Measurements from ENCODE around the gene BRD3OS. TPM values are rescaled to one million over a fixed set of nuclear protein-coding genes. Genes with fewer than 3 reads are reported as not detected.

BRD3OS gene
- total and polyA plus RNA-seq, 10 of the 15 experiments (the other 5 are each of a cell fraction or from before 2014, with no cell fraction given): 2.1 to 13.7 (median 10.7) TPM

- WGBS (ENCODE audit: insufficient coverage, insufficient replicate concordance, low lambda C conversion rate, missing lambda C conversion rate): 49% methylated on average over 37 of the region's 37 CpGs
- H3K27me3 ChIP-seq (replicated peaks in 1 of 2; ENCODE audit: control insufficient read depth in 2 of 2, insufficient read depth in 2 of 2, low read length in 1 of 2): no peaks in the 10 kb centered on the region
- SMC1A ChIA-PET (ENCODE audit: uncharacterized antibody, unreplicated experiment): interaction anchor here (0.8 to 1.7 kb wide), 2 partner anchors 11 to 33 kb away, joined by 3 to 6 read pairs; no protein-coding TSS in a partner anchor
- FAIRE-seq: no peak
- peaks cover 18% of the 10 kb centered on the region for H3K4me1 ChIP-seq (ENCODE audit: control insufficient read depth, insufficient read depth, low read length)
- POLR2A ChIA-PET: interaction anchor here (0.9 to 1.6 kb wide), 2 partner anchors 11 to 24 kb away, joined by 3 to 4 read pairs; no protein-coding TSS in a partner anchor
- no peaks in the 10 kb centered on the region for H3K9me3 ChIP-seq (replicated peaks; ENCODE audit: control insufficient read depth, insufficient read depth, low read length)
- in situ Hi-C loops (cut with MboI): no loop called here
- H2AFZ ChIP-seq (ENCODE audit: control insufficient read depth, low read depth, low read length): no peak overlapping the region
- CTCF ChIA-PET: interaction anchor here (3.5 kb wide), 1 partner anchor 15 kb away, joined by 12 read pairs; no protein-coding TSS in a partner anchor
- H3K4me2 ChIP-seq (ENCODE audit: control insufficient read depth, insufficient read depth): peak overlapping the region; percentile 79
- H3K4me3 ChIP-seq: peak overlapping the region; percentile 20; the same call in 1 of the 2 replicates
- H3K27ac ChIP-seq (ENCODE audit: control insufficient read depth, insufficient read depth): peak overlapping the region; percentile 48
- no peak for DNase-seq (ENCODE audit: low read depth, low spot score)
- H3K9ac ChIP-seq (ENCODE audit: control insufficient read depth, insufficient read depth, low read length): no peak overlapping the region
- H4K20me1 ChIP-seq (ENCODE audit: control insufficient read depth, insufficient read depth): no peaks in the 10 kb centered on the region; the same call in 1 of the 2 replicates
- intact Hi-C loops (cut with micrococcal nuclease; ENCODE audit: unreplicated experiment): no loop called here
- peak; percentile 74 for ATAC-seq
- RAD21 ChIA-PET (ENCODE audit: unreplicated experiment): interaction anchor here (3.1 kb wide), 1 partner anchor 24 kb away, joined by 11 read pairs; no protein-coding TSS in a partner anchor
- no peak for TF ChIP-seq YY1 (IDR thresholded peaks at IDR 0.05; ENCODE audit: low read depth, low read length)
- TF ChIP-seq PAX5 (IDR thresholded peaks at IDR 0.05; ENCODE audit: borderline replicate concordance, low read depth, low read length): peak; percentile 83; the same call in 1 of the 2 replicates
- TF ChIP-seq CTCF (IDR thresholded peaks at IDR 0.05 in 2 of 3, conservative IDR thresholded peaks at IDR 0.05 in 1 of 3; ENCODE audit: control insufficient read depth in 2 of 3, extremely low read depth in 1 of 3, insufficient read depth in 1 of 3, low read depth in 3 of 3, low read length in 3 of 3): no peak
- TF ChIP-seq TCF3 (IDR thresholded peaks at IDR 0.05; ENCODE audit: borderline replicate concordance, insufficient read depth, low read depth, low read length): peak; percentile 94
- TF ChIP-seq PBX3 (IDR thresholded peaks at IDR 0.05; ENCODE audit: insufficient replicate concordance, low read depth, low read length): peak; percentile 56
- no peak for TF ChIP-seq JUND (IDR thresholded peaks at IDR 0.05; ENCODE audit: low read depth, low read length)
- no peak for TF ChIP-seq ZNF207 (IDR thresholded peaks at IDR 0.05; ENCODE audit: borderline replicate concordance)
- no peak for TF ChIP-seq SREBF2 (IDR thresholded peaks at IDR 0.05; ENCODE audit: low read length)
- no peak for TF ChIP-seq HCFC1 (IDR thresholded peaks at IDR 0.05; ENCODE audit: low read length)
- no peak for TF ChIP-seq SRF (IDR thresholded peaks at IDR 0.05; ENCODE audit: low read depth in 2 of 2, low read length in 2 of 2)
- TF ChIP-seq PKNOX1 (IDR thresholded peaks at IDR 0.05): peak; percentile 28; the same call in 1 of the 2 replicates
- no peak for TF ChIP-seq NKRF (conservative IDR thresholded peaks at IDR 0.05)
- 0 out of 2 replicates have a peak, but pooled peaks have one; percentile 4 for TF ChIP-seq RUNX3 (IDR thresholded peaks at IDR 0.05; ENCODE audit: low read length)
- no peak for TF ChIP-seq KDM1A (IDR thresholded peaks at IDR 0.05; ENCODE audit: borderline replicate concordance)
- peak; percentile 94 for TF ChIP-seq TCF12 (IDR thresholded peaks at IDR 0.05; ENCODE audit: low read depth, low read length)
- no TSS peak for BruUV-seq (replicated peaks)
- peaks cover 1 to 7% of the 10 kb centered on the region in 2 experiments; a peak in 3 of 4 replicates for H3K36me3 ChIP-seq (ENCODE audit: control insufficient read depth in 2 of 2, insufficient read depth in 2 of 2, low read length in 1 of 2)
- peaks cover 85% of the 10 kb centered on the region for H3K79me2 ChIP-seq (ENCODE audit: control insufficient read depth, insufficient read depth, low read length)
These were observed 45.9 kb upstream of the BRD3OS start for GRCh38 chr9:133979273-133979920.

Data from GM12878 (cell line).